ENCODE data around the gene SCARB2.

DNA sequence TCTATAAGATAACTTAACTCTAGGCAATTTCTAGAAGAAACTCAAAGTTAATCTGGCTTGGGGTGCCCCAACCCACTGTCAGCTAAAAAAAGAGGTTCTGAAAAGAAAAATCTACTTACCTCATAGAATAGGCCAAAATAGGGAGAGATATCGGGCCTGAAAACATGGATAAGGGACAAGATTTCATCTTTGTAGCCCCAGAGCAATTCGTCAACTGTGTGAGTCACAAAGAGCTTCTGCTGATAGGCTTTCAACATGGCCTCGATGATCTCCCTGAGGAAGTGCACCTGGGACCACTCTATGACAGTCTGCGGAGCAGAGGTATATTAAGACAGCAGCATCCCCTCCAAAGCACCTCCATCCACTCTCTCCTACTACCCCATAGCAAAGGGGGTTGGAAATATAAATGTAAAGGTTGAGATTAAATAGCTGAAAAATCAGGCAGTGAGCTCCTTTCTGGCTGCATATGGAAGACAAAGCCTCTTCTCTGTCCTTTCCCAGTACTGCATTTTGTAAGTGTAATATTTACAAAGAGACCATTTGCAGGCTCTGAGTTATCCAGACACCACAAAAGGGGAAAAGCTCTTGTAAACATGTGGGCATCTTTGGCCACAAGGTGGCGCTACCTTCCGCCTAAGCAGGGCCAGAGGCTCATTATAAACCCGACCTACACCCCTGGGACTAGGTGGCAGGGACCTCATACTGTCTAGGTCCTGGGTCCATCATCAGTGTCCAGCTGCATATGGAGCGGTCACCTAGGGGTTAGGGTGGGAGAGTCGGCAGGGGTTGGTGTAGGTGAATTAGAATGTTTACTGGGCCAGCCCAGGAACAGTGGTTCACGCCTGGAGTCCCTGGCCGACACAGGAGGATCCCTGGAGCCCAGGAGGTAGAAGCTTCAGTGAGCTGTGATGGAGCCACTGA, 34.0 kb downstream of the SCARB2 start:
- TF ChIP-seq POLR2A (IDR thresholded peaks at IDR 0.05) (no peak), POLR2AphosphoS5 (IDR thresholded peaks at IDR 0.05) (no peak)

Data from suprapubic skin (tissue), 4 donors.